Right ventricle myocardium inferior (tissue), 1 donor: Measurements from ENCODE around the gene ACTL10. TPM values are rescaled to one million over a fixed set of nuclear protein-coding genes. Genes with fewer than 3 reads are reported as not detected.
"Not testable (repeated sequence)": the region's sequence is repeated elsewhere in the genome, so short reads cannot be mapped to it uniquely, and the experiment has no call there.

ENCODE experiments used
- ATAC-seq: fragments of 200-7000 bp; cut with Tn5 transposase; one replicate; pipeline ENCODE4 v1.9.1; 2020; ENCODE audit warnings: mild to moderate bottlenecking, moderate library complexity
- DNase-seq: peaks from one replicate; pipeline ENCODE4 v3.0.0; 2021; ENCODE audit errors: missing footprints
- intact Hi-C: fragments of 100-400 bp; cut with DNase I; formaldehyde crosslinking; loops from one replicate; pipeline ENCODE4 v1.11.0; 2022
- total RNA-seq: library from RNA; stranded (reverse); fragmentation: NEBNext Ultra II Directional; extraction: Animal tissue kit (Norgen Biotek cat#: 25700); gene quantifications from one replicate; pipeline ENCODE4 v1.2.1, GENCODE V29; 2021
- donor health status: DM: no; HTN: yes; CAD: no; lungs with severe emphysema.

ACTL10 gene
- total RNA-seq, 1 donor from 2014 or later = 0.19 TPM

GRCh38 chr20:33686100-33686983 is 19.6 kb downstream of the ACTL10 start, which contains the start of gene E2F1:
TSS of gene E2F1 (minus strand) at chr20:33686385. CDS start at chr20:33686264, 121 bp downstream.
- intact Hi-C loops = no loop called here
- ATAC-seq (peak; percentile 99), DNase-seq (peak; percentile 99)

- intact Hi-C loops = no loop called here
- ATAC-seq (no peak), DNase-seq (no peak)
Observed at GRCh38 chr20:33686984-33687366, 20.2 kb downstream of the ACTL10 start.

- no peak for ATAC-seq
- DNase-seq = peak; percentile 55
- intact Hi-C loops = no loop called here
Observed at GRCh38 chr20:33687370-33687915, 20.7 kb downstream of the ACTL10 start.

GRCh38 chr20:33687993-33688937 is 21.5 kb downstream of the ACTL10 start:
- intact Hi-C loops = no loop called here
- DNase-seq = peak; percentile 0
- no peak for ATAC-seq

- DNase-seq = peak; percentile 32
- intact Hi-C loops = no loop called here
- no peak for ATAC-seq
Observed at GRCh38 chr20:33688938-33689424, 22.2 kb downstream of the ACTL10 start.

- DNase-seq = no peak
- ATAC-seq = no peak
- intact Hi-C loops = no loop called here
Observed at GRCh38 chr20:33689493-33689892, 22.8 kb downstream of the ACTL10 start.

- DNase-seq = peak; percentile 42
- intact Hi-C loops = no loop called here
- ATAC-seq = no peak
Observed at GRCh38 chr20:33689973-33690372, 23.2 kb downstream of the ACTL10 start.

- ATAC-seq (no peak), DNase-seq (no peak)
- intact Hi-C loops = no loop called here
Observed at GRCh38 chr20:33693289-33693688, 26.5 kb downstream of the ACTL10 start.

DNA sequence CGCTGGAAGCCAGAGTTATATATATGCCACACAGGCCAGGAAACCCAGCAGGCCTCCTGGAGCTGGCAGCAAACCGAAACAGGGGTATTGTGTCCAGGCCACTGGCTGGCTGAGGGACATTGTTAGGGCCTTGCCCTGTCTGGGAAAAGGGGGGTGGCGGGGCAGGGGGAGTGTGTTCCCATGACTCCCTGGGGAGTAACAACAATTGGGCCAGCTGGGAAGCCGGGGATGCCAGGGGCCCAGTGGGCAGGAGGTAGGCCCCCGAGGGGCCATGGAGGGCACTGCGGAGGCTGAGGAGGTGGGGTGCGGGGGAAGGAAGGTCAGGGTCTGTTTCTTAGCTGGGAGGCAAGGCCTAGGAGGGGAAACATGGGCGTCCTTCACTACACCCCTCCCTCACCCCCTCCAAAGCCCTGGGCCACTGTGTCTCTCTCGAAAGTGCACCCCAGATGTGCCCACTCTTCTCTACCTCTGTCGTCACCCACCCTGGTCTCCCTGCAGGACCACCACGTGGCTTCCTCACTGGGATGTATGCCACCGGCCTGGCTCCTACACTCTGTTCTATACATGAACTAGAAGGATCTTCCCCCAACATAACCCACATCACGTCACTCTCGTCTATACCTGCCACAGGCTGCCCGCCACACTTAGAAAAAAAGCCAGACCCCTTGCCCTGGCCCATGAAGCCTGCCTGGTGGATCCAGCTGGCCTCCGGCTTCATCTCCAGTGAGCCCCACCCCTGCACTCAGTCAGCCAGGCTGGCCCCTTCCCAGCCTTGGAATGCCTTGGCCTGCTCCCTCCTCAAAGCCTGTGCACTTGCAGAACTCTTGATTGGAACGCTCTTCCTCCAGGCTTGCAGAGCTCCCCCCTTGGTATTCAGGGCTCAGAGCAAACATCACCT is 27.2 kb downstream of the ACTL10 start:
- DNase-seq (no peak), ATAC-seq (peak; percentile 75)
- intact Hi-C loops = no loop called here

DNA sequence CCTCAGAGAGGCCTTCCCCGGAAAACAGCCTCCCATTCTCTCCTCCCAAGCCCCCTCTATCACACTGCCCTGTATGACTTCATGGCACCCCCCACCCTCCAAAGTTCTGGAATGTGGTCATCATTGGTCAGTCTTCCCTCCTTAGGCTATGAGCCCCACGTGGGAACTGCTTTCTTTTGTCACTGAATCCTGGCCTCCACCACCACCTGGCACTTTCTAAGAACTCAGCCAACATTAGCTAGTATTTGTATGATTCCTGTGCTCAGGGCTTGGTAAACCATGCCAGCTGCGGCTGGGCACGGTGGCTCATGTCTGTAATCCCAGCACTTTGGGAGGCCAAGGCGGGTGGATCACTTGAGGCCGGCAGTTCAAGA is 27.9 kb downstream of the ACTL10 start:
- no peak for ATAC-seq
- DNase-seq = no peak
- intact Hi-C loops = no loop called here

- ATAC-seq = no peak
Observed at GRCh38 chr20:33696448-33696847, 29.7 kb downstream of the ACTL10 start.

GRCh38 chr20:33697129-33697528 is 30.4 kb downstream of the ACTL10 start:
- DNase-seq (no peak), ATAC-seq (peak; percentile 79)
- intact Hi-C loops = no loop called here

More at GRCh38 chr20:33696448-33696847, 29.7 kb downstream of the ACTL10 start:
- intact Hi-C loops = no loop called here
- DNase-seq = no peak

- intact Hi-C loops, DNase-seq, ATAC-seq: not testable (repeated sequence)
Observed at GRCh38 chr20:33698966-33699365, 32.2 kb downstream of the ACTL10 start.

DNA sequence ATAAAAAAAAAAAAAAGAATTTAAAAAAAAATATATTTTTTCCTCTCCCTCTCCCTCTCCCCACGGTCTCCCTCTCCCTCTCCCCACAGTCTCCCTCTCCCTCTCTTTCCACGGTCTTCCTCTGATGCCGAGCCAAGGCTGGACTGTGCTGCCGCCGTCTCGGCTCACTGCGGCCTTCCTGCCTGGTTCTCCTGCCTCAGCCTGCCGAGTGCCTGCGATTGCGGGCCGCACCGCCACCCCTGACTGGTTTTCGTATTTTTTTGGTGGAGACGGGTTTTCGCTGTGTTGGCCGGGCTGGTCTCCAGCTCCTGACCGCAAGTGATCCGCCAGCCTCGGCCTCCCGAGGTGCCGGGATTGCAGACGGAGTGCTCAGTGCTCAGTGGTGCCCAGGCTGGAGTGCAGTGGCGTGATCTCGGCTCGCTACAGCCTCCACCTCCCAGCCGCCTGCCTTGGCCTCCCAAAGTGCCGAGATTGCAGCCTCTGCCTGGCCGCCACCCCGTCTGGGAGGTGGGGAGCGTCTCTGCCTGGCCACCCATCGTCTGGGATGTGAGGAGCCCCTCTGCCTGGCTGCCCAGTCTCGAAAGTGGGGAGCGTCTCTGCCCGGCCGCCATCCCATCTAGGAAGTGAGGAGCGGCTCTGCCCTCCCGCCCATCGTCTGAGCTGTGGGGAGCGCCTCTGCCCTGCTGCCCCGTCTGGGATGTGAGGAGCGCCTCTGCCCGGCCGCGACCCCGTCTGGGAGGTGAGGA is 34.1 kb downstream of the ACTL10 start:
- ATAC-seq, DNase-seq, intact Hi-C loops: not testable (repeated sequence)

DNA sequence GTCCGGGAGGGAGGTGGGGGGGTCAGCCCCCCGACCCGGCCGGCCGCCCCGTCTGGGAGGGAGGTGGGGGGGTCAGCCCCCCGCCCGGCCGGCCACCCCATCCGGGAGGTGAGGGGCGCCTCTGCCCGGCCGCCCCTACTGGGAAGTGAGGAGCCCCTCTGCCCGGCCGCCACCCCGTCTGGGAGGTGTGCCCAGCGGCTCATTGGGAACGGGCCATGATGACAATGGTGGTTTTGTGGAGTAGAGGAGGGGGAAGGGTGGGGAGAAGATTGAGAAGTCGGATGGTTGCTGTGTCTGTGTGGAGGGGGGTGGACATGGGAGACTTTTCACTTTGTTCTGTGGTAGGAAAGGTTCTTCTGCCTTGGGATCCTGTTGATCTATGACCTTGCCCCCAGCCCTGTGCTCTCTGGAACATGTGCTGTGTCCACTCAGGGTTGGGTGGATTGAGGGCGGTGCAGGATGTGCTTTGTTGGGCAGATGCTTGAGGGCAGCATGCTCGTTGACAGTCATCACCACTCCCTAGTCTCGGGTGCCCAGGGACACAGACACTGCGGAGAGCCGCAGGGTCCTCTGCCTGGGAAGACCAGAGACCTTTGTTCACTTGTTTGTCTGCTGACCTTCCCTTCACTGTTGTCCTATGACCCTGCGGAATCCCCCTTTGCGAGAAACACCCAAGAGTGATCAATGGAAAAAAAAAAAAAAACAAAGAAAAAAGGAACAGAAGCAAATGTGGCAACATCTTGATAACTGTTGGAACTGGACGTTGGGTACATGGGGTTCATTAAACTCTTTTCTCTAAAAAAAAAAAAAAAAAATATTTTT is 35.1 kb downstream of the ACTL10 start:
- DNase-seq (no peak), ATAC-seq (no peak)
- intact Hi-C loops = no loop called here

DNA sequence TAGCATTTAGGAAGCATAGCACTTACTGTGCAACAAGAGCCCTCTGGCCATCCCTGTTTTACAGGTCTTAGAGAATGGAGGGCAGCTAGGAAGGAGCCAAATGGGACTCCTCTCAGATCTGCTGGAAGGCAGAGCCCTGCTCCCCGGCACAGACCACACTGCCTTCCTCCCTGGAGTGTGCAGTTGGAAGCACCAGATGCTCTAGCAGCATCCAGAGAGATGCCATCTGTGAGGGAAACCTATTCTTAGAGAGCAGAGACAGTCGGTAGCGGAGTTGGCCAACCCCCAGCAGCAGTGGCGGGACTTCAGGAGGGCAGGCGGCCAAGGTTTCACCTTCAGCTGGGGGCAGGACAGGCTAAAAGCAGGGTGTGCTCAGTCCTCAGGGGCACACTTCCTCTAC is 36.1 kb downstream of the ACTL10 start:
- intact Hi-C loops = no loop called here
- peak; percentile 84 for ATAC-seq
- no peak for DNase-seq
